GM13977 (cell line): ENCODE data around the gene METTL24.

ENCODE experiments used
- DNase-seq: peaks from one replicate; pipeline ENCODE4 v3.0.0; 2012; ENCODE audit warnings: low spot score
- in situ Hi-C: fragments of 300-500 bp; cut with MboI; formaldehyde crosslinking; loops from one replicate; pipeline ENCODE4 v1.12.0; 2022; ENCODE audit warnings: low sequenced_read_pairs, low pct_unique_long_range_greater_than_20kb, mixed read lengths, inconsistent platforms; ENCODE audit not compliant: unreplicated experiment
- TF ChIP-seq, protein P1 (sequence below): IDR thresholded peaks from 2 replicates; pipeline ENCODE4 v1.5.1; 2012; ENCODE audit warnings: mild to moderate bottlenecking, control low read depth; ENCODE audit not compliant: insufficient read depth; ENCODE audit errors: extremely low read depth, missing control alignments

METTL24 gene

DNA sequence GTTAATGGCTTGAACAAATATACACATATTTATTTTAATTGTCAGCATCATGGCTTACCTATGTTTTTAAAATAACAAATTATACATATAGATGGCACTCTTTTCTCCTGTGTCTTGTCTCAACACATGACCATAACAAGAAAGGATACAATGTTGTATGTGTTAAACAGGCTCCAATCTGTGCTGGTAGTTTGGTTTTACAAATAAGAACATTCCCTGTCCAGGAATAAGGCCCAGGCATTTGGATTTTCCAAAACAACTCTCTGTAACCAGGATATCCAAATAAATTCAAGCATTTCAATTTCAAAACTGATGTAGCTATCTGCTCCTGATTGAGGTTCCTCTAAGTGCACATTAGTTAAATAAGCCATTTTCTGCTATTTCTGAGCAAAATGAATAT lies 17.1 kb downstream of the METTL24 start:
- DNase-seq: no peak
- TF ChIP-seq, protein P1, sequence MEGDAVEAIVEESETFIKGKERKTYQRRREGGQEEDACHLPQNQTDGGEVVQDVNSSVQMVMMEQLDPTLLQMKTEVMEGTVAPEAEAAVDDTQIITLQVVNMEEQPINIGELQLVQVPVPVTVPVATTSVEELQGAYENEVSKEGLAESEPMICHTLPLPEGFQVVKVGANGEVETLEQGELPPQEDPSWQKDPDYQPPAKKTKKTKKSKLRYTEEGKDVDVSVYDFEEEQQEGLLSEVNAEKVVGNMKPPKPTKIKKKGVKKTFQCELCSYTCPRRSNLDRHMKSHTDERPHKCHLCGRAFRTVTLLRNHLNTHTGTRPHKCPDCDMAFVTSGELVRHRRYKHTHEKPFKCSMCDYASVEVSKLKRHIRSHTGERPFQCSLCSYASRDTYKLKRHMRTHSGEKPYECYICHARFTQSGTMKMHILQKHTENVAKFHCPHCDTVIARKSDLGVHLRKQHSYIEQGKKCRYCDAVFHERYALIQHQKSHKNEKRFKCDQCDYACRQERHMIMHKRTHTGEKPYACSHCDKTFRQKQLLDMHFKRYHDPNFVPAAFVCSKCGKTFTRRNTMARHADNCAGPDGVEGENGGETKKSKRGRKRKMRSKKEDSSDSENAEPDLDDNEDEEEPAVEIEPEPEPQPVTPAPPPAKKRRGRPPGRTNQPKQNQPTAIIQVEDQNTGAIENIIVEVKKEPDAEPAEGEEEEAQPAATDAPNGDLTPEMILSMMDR: no peak
- in situ Hi-C loops: no loop called here

DNA sequence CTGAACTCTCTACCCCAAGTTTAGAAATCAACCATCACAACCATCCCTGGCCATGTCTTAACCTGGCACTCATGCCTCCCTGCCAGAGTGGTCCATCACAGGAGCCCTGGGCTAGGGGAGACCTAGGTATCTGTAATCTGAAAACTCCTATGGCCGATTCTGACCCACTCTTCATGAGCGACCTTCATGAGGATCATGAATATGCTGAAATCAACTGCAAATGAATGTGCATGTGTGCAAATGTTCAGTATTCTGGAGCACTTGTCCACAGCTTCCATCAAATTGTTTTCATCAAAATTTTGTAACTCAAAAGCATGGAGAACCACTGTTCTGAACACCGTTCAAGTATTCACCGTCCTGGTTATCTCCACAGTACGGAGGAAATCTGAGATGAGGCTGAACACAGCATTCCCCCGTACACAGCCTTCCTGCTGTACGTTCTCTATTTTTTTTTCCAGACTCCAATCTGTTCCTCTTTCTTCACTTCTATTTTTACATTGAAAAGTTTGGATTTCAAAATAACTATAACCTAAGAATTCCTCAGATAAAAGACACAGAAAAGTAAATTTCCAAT lies 17.7 kb downstream of the METTL24 start:
- in situ Hi-C loops: no loop called here
- DNase-seq: no peak
- TF ChIP-seq, protein P1: no peak

- no peak for DNase-seq
- in situ Hi-C loops: no loop called here
- TF ChIP-seq, protein P1: no peak
Measured at GRCh38 chr6:110338820-110339470, 19.2 kb downstream of the METTL24 start.

GRCh38 chr6:110337486-110337885 lies 20.7 kb downstream of the METTL24 start:
- in situ Hi-C loops: no loop called here
- DNase-seq: no peak
- TF ChIP-seq, protein P1: no peak

- TF ChIP-seq, protein P1: no peak
- in situ Hi-C loops: no loop called here
Measured at GRCh38 chr6:110334423-110335180, 23.5 kb downstream of the METTL24 start.

GRCh38 chr6:110332281-110332680 lies 25.9 kb downstream of the METTL24 start:
- no peak for DNase-seq
- TF ChIP-seq, protein P1: no peak
- in situ Hi-C loops: no loop called here

More at GRCh38 chr6:110334423-110335180, 23.5 kb downstream of the METTL24 start:
- no peak for DNase-seq
